HUES6 (cell line): ENCODE data around the gene SLC2A4RG.

Experiments
- H3K27ac ChIP-seq: 2 replicates; pipeline ENCODE4 v1.7.0; 2013; ENCODE audit warnings: low read depth, mild to moderate bottlenecking, low read length, inconsistent platforms
- H3K27me3 ChIP-seq: 2 replicates; pipeline ENCODE4 v1.6.1; 2013; ENCODE audit warnings: low read length; ENCODE audit not compliant: control insufficient read depth, insufficient read depth
- H3K36me3 ChIP-seq: 2 replicates; pipeline ENCODE4 v1.6.1; 2013; ENCODE audit warnings: low read length; ENCODE audit not compliant: control insufficient read depth, insufficient read depth
- H3K4me1 ChIP-seq: 2 replicates; pipeline ENCODE4 v1.6.1; 2013; ENCODE audit warnings: low read length; ENCODE audit not compliant: control insufficient read depth, insufficient read depth
- H3K4me3 ChIP-seq: 2 replicates; pipeline ENCODE4 v1.5.1; 2013; ENCODE audit warnings: low read depth, low read length
- H3K9ac ChIP-seq: one replicate; pipeline ENCODE4 v1.6.1; 2013; ENCODE audit warnings: mild to moderate bottlenecking, low read length
- H3K9me3 ChIP-seq: 2 replicates; pipeline ENCODE4 v1.6.1; 2013; ENCODE audit warnings: low read depth, low read length; ENCODE audit not compliant: control insufficient read depth, insufficient read depth

The SLC2A4RG gene

DNA sequence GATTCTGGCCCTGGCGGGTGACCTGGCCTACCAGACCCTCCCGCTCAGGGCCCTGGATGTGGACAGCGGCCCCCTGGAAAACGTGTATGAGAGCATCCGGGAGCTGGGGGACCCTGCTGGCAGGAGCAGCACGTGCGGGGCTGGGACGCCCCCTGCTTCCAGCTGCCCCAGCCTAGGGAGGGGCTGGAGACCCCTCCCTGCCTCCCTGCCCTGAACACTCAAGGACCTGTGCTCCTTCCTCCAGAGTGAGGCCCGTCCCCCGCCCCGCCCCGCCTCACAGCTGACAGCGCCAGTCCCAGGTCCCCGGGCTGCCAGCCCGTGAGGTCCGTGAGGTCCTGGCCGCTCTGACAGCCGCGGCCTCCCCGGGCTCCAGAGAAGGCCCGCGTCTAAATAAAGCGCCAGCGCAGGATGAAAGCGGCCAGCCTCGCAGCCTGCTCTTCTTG, 868 bp upstream of the SLC2A4RG start:
- Histone ChIP-seq H3K27ac (no peak overlapping the region), H3K4me1 (peaks cover 23% of the 10 kb centered on the region), H3K36me3 (peaks cover 38% of the 10 kb centered on the region), H3K9ac (peak overlapping the region; percentile 5), H3K27me3 (peaks cover 10% of the 10 kb centered on the region), H3K4me3 (peak overlapping the region; percentile 59), H3K9me3 (no peaks in the 10 kb centered on the region)

GRCh38 chr20:63740070-63740626, 572 bp downstream of the SLC2A4RG start:
- Histone ChIP-seq H3K36me3 (peaks cover 28% of the 10 kb centered on the region), H3K4me3 (peak overlapping the region; percentile 90), H3K4me1 (peaks cover 23% of the 10 kb centered on the region), H3K9me3 (no peaks in the 10 kb centered on the region), H3K27ac (peak overlapping the region; percentile 79; the same call in 1 of the 2 replicates), H3K9ac (peak overlapping the region; percentile 79), H3K27me3 (peaks cover 10% of the 10 kb centered on the region)

DNA sequence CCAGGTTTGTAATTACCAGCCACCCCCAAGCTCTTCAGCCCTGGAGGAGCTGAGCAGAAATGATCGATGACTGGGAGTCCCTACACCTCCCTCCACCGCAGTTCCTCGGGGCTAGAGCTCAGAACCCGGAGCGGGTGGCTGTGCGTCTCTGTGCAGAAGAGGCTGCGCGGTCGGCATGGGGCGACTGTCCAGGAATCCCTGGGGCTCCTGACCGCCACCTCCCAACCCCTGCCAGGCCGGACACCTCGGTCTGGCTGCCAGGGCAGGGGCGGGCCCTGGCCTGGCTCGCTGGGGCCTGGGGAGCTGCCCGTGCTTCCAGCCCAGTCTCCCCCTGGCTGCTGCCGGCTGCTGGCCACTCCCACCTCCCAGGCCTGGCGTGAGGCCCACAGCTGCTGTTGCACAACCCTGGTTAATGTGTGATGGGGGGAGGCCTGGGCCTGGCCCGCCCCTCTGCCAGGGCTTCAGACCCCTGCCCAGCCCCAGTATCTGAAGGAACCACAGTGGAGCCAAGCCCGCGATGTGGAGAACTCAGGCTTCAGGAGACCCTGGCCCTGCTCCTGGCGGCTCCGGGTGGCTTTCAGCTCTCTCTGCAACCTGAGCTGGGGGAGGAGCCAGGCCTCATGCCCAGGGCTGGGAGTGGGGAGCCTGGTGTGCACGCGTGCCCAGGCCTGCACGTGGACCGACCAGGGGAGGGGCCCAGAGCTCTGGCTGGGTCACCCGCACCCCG, 1.2 kb downstream of the SLC2A4RG start:
- H3K4me3 ChIP-seq = peak overlapping the region; percentile 90
- peaks cover 23% of the 10 kb centered on the region for H3K4me1 ChIP-seq
- H3K27ac ChIP-seq = peak overlapping the region; percentile 79; the same call in 1 of the 2 replicates
- peaks cover 10% of the 10 kb centered on the region for H3K27me3 ChIP-seq
- H3K9ac ChIP-seq = peak overlapping the region; percentile 79
- no peaks in the 10 kb centered on the region for H3K9me3 ChIP-seq
- H3K36me3 ChIP-seq = peaks cover 22% of the 10 kb centered on the region

DNA sequence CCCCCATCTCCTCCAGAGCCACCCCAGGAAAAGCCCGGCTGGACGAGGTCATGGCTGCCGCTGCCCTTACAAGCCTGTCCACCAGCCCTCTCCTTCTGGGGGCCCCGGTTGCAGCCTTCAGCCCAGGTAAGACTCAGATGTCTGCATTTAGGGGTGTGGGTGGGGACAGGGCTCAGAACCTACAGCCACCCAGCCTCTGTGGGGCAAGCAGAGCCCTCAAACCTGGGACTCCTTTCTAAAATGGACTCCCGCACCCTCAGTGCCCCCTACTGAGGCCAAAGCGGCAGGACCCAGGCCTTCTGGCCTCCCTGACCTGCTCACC, 1.7 kb downstream of the SLC2A4RG start:
- peak overlapping the region; percentile 90 for H3K4me3 ChIP-seq
- no peaks in the 10 kb centered on the region for H3K9me3 ChIP-seq
- H3K27me3 ChIP-seq = peaks cover 10% of the 10 kb centered on the region
- peaks cover 21% of the 10 kb centered on the region for H3K36me3 ChIP-seq
- peak overlapping the region; percentile 79; the same call in 1 of the 2 replicates for H3K27ac ChIP-seq
- H3K9ac ChIP-seq = no peak overlapping the region
- H3K4me1 ChIP-seq = peaks cover 23% of the 10 kb centered on the region

DNA sequence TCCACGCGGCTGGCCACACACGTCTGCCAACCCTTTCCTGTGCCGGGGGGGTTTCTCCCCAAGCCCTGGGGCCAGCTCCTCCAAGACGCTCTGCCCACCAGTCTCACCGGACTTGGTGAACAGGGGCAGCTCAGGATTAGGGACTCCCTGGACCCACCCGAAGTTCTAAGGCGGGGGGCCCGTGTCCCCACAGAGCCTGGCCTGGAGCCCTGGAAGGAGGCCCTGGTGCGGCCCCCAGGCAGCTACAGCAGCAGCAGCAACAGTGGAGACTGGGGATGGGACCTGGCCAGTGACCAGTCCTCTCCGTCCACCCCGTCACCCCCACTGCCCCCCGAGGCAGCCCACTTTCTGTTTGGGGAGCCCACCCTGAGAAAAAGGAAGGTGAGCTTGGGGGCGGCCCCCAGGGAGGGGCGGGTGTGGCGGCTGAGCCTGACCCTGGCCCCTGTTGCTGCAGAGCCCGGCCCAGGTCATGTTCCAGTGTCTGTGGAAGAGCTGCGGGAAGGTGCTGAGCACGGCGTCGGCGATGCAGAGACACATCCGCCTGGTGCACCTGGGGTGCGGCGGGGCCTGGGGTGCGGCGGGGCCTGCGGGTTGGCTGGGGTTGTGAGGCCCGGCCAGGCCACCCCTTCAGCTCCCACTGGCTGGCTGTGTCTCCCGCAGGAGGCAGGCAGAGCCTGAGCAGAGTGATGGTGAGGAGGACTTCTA, 2.3 kb downstream of the SLC2A4RG start:
- Histone ChIP-seq H3K27ac (peak overlapping the region; percentile 79; the same call in 1 of the 2 replicates), H3K36me3 (peaks cover 23% of the 10 kb centered on the region), H3K4me3 (no peak overlapping the region), H3K27me3 (peaks cover 10% of the 10 kb centered on the region), H3K9me3 (no peaks in the 10 kb centered on the region), H3K9ac (no peak overlapping the region), H3K4me1 (peaks cover 23% of the 10 kb centered on the region)

GRCh38 chr20:63742381-63743024, 2.9 kb downstream of the SLC2A4RG start:
- Histone ChIP-seq H3K27me3 (peaks cover 3% of the 10 kb centered on the region; the same call in 1 of the 2 replicates), H3K4me3 (no peak overlapping the region), H3K9ac (no peak overlapping the region), H3K4me1 (peaks cover 17% of the 10 kb centered on the region), H3K36me3 (peaks cover 23% of the 10 kb centered on the region), H3K9me3 (no peaks in the 10 kb centered on the region), H3K27ac (no peak overlapping the region)

DNA sequence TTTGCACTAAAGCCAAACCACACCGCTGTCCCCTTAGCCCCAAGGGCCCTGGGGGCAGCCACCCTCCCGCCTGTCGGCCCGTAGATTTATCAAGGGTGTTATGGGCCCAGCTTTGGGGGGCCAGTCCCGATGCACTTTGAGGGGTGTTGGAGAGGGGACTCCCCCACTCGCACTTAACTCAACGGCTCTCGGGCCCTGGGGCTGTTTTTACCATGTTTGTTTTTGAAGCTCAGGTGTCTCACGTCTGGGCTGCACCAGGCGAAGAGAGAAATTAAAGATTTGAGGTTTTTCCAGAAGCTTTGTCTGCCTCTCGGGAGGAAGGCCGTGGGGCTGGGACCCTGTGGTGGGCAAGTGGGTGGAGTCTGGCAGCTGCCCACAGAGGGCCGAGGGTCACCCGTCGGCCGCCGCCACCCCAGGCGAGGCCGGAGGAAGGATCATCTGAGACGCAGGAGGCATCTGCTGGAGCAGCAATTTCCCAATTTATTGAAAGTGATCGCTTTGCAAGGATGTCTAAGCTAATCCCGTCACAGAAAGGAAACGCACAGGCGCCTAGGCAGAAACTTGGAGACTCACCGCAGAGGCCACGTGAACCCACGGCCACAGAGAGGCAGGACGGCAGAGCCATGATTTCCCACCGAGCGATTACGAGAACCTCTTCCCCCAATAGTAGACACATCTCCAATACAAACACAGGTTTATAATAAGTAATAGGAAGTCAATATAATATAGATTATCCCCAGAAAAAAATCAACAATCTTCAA, 3.8 kb downstream of the SLC2A4RG start:
- Histone ChIP-seq H3K9ac (no peak overlapping the region), H3K36me3 (peaks cover 23% of the 10 kb centered on the region), H3K27me3 (no peaks in the 10 kb centered on the region), H3K4me1 (peaks cover 13% of the 10 kb centered on the region), H3K4me3 (no peak overlapping the region), H3K9me3 (no peaks in the 10 kb centered on the region), H3K27ac (no peak overlapping the region)

GRCh38 chr20:63744158-63744557, 4.6 kb downstream of the SLC2A4RG start:
- Histone ChIP-seq H3K36me3 (peaks cover 23% of the 10 kb centered on the region), H3K27ac (no peak overlapping the region), H3K9me3 (no peaks in the 10 kb centered on the region), H3K9ac (no peak overlapping the region), H3K4me3 (no peak overlapping the region), H3K27me3 (no peaks in the 10 kb centered on the region), H3K4me1 (peaks cover 9% of the 10 kb centered on the region)

DNA sequence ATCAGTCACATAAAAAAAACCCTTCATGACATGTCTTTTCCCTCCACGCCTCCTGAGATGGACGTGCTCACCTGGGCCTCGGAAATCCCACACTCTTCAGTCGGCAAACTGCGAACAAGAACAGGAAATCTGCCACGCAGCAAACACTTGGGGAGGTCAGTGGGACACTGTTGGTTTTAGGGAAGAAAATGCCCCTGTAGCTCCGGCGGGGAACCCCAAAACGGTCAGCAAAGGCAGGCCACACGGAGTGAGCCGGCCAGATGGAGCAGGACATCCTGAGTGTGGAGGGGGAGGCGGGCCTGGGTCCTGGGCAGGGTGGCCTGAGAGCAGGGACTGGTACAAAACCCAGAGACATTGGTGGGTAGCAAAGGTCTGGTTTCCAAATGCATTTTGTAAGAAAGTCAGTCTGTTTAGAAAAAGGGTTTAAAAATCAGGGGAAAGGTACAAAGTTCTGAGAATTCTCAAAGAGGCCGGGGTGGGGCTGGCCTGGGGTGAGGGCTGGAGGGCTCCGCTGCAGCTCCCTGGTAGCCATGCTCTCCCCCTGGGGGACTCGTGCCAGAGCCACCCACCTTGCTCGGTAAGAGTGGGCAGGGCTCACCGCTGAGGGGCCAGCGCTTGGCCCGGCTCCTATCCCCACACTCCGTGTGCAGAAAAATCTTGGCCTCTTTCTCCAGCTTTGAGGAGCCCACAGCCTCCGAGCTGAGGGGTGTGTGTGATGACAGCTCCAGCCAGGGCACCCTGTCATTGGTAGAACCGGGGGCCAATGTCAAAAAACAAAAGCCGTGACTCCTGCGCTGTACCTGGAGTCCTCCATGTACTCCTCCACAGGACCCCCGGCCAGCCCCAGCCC, 5.2 kb downstream of the SLC2A4RG start:
- no peaks in the 10 kb centered on the region for H3K27me3 ChIP-seq
- peaks cover 23% of the 10 kb centered on the region for H3K36me3 ChIP-seq
- no peak overlapping the region for H3K27ac ChIP-seq
- H3K9me3 ChIP-seq = no peaks in the 10 kb centered on the region
- peaks cover 9% of the 10 kb centered on the region for H3K4me1 ChIP-seq
- no peak overlapping the region for H3K9ac ChIP-seq
- no peak overlapping the region for H3K4me3 ChIP-seq

GRCh38 chr20:63745424-63745805, 5.8 kb downstream of the SLC2A4RG start:
- no peak overlapping the region for H3K4me3 ChIP-seq
- H3K36me3 ChIP-seq = peaks cover 23% of the 10 kb centered on the region
- no peak overlapping the region for H3K27ac ChIP-seq
- no peaks in the 10 kb centered on the region for H3K9me3 ChIP-seq
- H3K27me3 ChIP-seq = no peaks in the 10 kb centered on the region
- H3K9ac ChIP-seq = no peak overlapping the region
- peaks cover 9% of the 10 kb centered on the region for H3K4me1 ChIP-seq
